GM12878 (cell line): ENCODE data around the gene TNIP1.
A peak's percentile ranks its signal among the peaks of the same experiment; 100 is the strongest.

Source experiments
- BHLHE40 ChIP-seq, 2 experiments: fragments of 450-650 bp in 1 of 2; IDR thresholded peaks; 2 replicates each; pipeline ENCODE4 v1.6.1; 2011 to 2017; ENCODE audit warnings: low read depth in 2 of 2, borderline replicate concordance in 1 of 2, improper control_type of control experiment in 1 of 2, low read length in 1 of 2, mild to moderate bottlenecking in 1 of 2
- CTCF ChIP-seq, 3 experiments: IDR thresholded peaks in 2 of 3; conservative IDR thresholded peaks in 1 of 3; 2 replicates each; pipeline ENCODE4 v1.5.1; 2011; ENCODE audit warnings: low read depth in 3 of 3, low read length in 3 of 3, mild to moderate bottlenecking in 3 of 3, control low read depth in 2 of 3, moderate library complexity in 2 of 3, inconsistent platforms in 1 of 3, mixed read lengths in 1 of 3; ENCODE audit not compliant: control insufficient read depth in 2 of 3, insufficient read depth in 1 of 3; ENCODE audit errors: extremely low read depth in 1 of 3
- DPF2 ChIP-seq: fragments of 450-650 bp; IDR thresholded peaks from 2 replicates; pipeline ENCODE4 v1.6.1; 2017; ENCODE audit warnings: mild to moderate bottlenecking
- GATAD2B ChIP-seq: fragments of 450-650 bp; conservative IDR thresholded peaks from 2 replicates; pipeline ENCODE4 v1.6.1; 2017; ENCODE audit warnings: low read depth, mild to moderate bottlenecking, moderate library complexity
- MAX ChIP-seq: IDR thresholded peaks from 2 replicates; pipeline ENCODE4 v1.6.1; 2012; ENCODE audit warnings: low read depth, low read length, improper control_type of control experiment
- RAD21 ChIP-seq: IDR thresholded peaks from 2 replicates; pipeline ENCODE4 v1.6.1; 2011; ENCODE audit warnings: mild to moderate bottlenecking, low read depth, low read length, moderate library complexity; ENCODE audit not compliant: insufficient read depth
- REST ChIP-seq: IDR thresholded peaks from 2 replicates; pipeline ENCODE4 v1.6.1; 2012; ENCODE audit warnings: mild to moderate bottlenecking, low read depth, low read length
- ZSCAN29 ChIP-seq: fragments of 450-650 bp; IDR thresholded peaks from 2 replicates; pipeline ENCODE4 v1.6.1; 2017; ENCODE audit warnings: mild to moderate bottlenecking, moderate library complexity

- TF ChIP-seq MAX (no peak), BHLHE40 (IDR thresholded peaks at IDR 0.05; ENCODE audit: borderline replicate concordance in 1 of 2, low read depth in 2 of 2, low read length in 1 of 2) (peak; percentile 88 to 89), CTCF (IDR thresholded peaks at IDR 0.05 in 2 of 3, conservative IDR thresholded peaks at IDR 0.05 in 1 of 3; ENCODE audit: control insufficient read depth in 2 of 3, extremely low read depth in 1 of 3, insufficient read depth in 1 of 3, low read depth in 3 of 3, low read length in 3 of 3) (no peak), ZSCAN29 (no peak), RAD21 (no peak), REST (no peak), GATAD2B (peak; percentile 59), DPF2 (peak; percentile 96)
These were observed 13.4 kb upstream of the TNIP1 start for GRCh38 chr5:151094030-151094851.
